Mesenchymal stem cell (in vitro differentiated cells and primary cell): ENCODE measurements around the gene CASTOR1.
A peak's percentile ranks its signal among the peaks of the same experiment; 100 is the strongest.

Experiments
- DNase-seq: peaks from one replicate; pipeline ENCODE4 v3.0.0-alpha.2; 2013
- H2AFZ ChIP-seq: one replicate; pipeline ENCODE4 v1.6.1; 2013; ENCODE audit warnings: low read depth, mild to moderate bottlenecking, control low read depth, inconsistent platforms, low read length, moderate library complexity
- H2AK5ac ChIP-seq: 2 replicates; pipeline ENCODE4 v1.6.1; 2013; ENCODE audit warnings: low read length, moderate library complexity, mild to moderate bottlenecking, inconsistent platforms; ENCODE audit not compliant: severe bottlenecking
- H2BK120ac ChIP-seq: one replicate; pipeline ENCODE4 v1.6.1; 2013; ENCODE audit warnings: low read depth, mild to moderate bottlenecking, inconsistent platforms, low read length, moderate library complexity
- H2BK12ac ChIP-seq, 2 experiments: one replicate each; pipeline ENCODE4 v1.6.1; 2013; ENCODE audit warnings: inconsistent platforms in 2 of 2, low read length in 2 of 2, mild to moderate bottlenecking in 2 of 2, moderate library complexity in 2 of 2, control low read depth in 1 of 2
- H2BK15ac ChIP-seq: one replicate; pipeline ENCODE4 v1.6.1; 2013; ENCODE audit warnings: mild to moderate bottlenecking, low read depth, inconsistent platforms; ENCODE audit not compliant: poor library complexity, severe bottlenecking
- H2BK5ac ChIP-seq: 2 replicates; pipeline ENCODE4 v1.6.1; 2013; ENCODE audit warnings: low read depth, mild to moderate bottlenecking, low read length, control low read depth, inconsistent platforms; ENCODE audit not compliant: poor library complexity, severe bottlenecking
- H3K14ac ChIP-seq, 2 experiments: one replicate each; pipeline ENCODE4 v1.6.1; 2013; ENCODE audit warnings: inconsistent platforms in 2 of 2, low read length in 2 of 2, control low read depth in 1 of 2, mild to moderate bottlenecking in 1 of 2, moderate library complexity in 1 of 2
- H3K18ac ChIP-seq, 2 experiments: one replicate each; pipeline ENCODE4 v1.6.1; 2013; ENCODE audit warnings: inconsistent platforms in 2 of 2, low read length in 2 of 2, control low read depth in 1 of 2, low read depth in 1 of 2, mild to moderate bottlenecking in 1 of 2
- H3K23ac ChIP-seq, 2 experiments: one replicate each; pipeline ENCODE4 v1.6.1; 2013; ENCODE audit warnings: inconsistent platforms in 2 of 2, low read length in 2 of 2, mild to moderate bottlenecking in 2 of 2, moderate library complexity in 2 of 2, control low read depth in 1 of 2
- H3K27ac ChIP-seq: 2 replicates; pipeline ENCODE4 v1.5.1; 2013; ENCODE audit warnings: mild to moderate bottlenecking, moderate library complexity, low read length, control low read depth, inconsistent platforms; ENCODE audit not compliant: poor library complexity, severe bottlenecking
- H3K27me3 ChIP-seq, 2 experiments: 2 replicates each; pipeline versions ENCODE4 v1.6.1 to v1.7.0; 2013; ENCODE audit warnings: low read length in 2 of 2, mild to moderate bottlenecking in 2 of 2, moderate library complexity in 2 of 2, control low read depth in 1 of 2, inconsistent platforms in 1 of 2; ENCODE audit not compliant: control insufficient read depth in 1 of 2, insufficient read depth in 1 of 2
- H3K36me3 ChIP-seq, 2 experiments: 2 replicates each; pipeline versions ENCODE4 v1.6.1 to v1.7.0; 2013; ENCODE audit warnings: low read length in 2 of 2, control low read depth in 1 of 2, inconsistent platforms in 1 of 2, low read depth in 1 of 2, mild to moderate bottlenecking in 1 of 2; ENCODE audit not compliant: insufficient read depth in 2 of 2, control insufficient read depth in 1 of 2
- H3K4ac ChIP-seq, 2 experiments: one replicate each; pipeline ENCODE4 v1.6.1; 2013; ENCODE audit warnings: inconsistent platforms in 2 of 2, low read length in 2 of 2, mild to moderate bottlenecking in 2 of 2, moderate library complexity in 2 of 2, control low read depth in 1 of 2, low read depth in 1 of 2
- H3K4me1 ChIP-seq: 2 replicates; pipeline ENCODE4 v1.6.1; 2013; ENCODE audit warnings: low read depth, low read length, control low read depth; ENCODE audit not compliant: control insufficient read depth, insufficient read depth
- H3K4me2 ChIP-seq: 2 replicates; pipeline ENCODE4 v1.6.1; 2013; ENCODE audit warnings: low read length, mild to moderate bottlenecking, inconsistent platforms; ENCODE audit not compliant: poor library complexity, severe bottlenecking
- H3K4me3 ChIP-seq, 2 experiments: 2 replicates each; pipeline versions ENCODE4 v1.5.1 to v1.7.0; 2013; ENCODE audit warnings: low read length in 2 of 2, mild to moderate bottlenecking in 2 of 2, control low read depth in 1 of 2, low read depth in 1 of 2; ENCODE audit not compliant: insufficient read depth in 1 of 2
- H3K79me1 ChIP-seq: replicated peaks from 2 replicates; pipeline ENCODE4 v1.6.1; 2013; ENCODE audit warnings: mild to moderate bottlenecking, control low read depth, low read length, inconsistent platforms; ENCODE audit not compliant: poor library complexity, severe bottlenecking
- H3K9ac ChIP-seq: 2 replicates; pipeline ENCODE4 v1.7.0; 2013; ENCODE audit warnings: mild to moderate bottlenecking, low read length, moderate library complexity
- H3K9me3 ChIP-seq: 2 replicates; pipeline ENCODE4 v1.7.0; 2013; ENCODE audit warnings: mild to moderate bottlenecking, low read length; ENCODE audit not compliant: control insufficient read depth
- H4K8ac ChIP-seq: one replicate; pipeline ENCODE4 v1.6.1; 2013; ENCODE audit warnings: inconsistent platforms, mild to moderate bottlenecking, low read length, moderate library complexity
- H4K91ac ChIP-seq: one replicate; pipeline ENCODE4 v1.6.1; 2013; ENCODE audit warnings: mild to moderate bottlenecking, low read length, inconsistent platforms
- WGBS: methylation state at CpG from one replicate; pipeline ENCODE4 v1.1.7; 2013; ENCODE audit warnings: mixed read lengths; 5-methylcytosine and 5-hydroxymethylcytosine counted together

Gene CASTOR1

GRCh38 chr22:30302810-30303138 lies 13.5 kb upstream of the CASTOR1 start:
- Histone ChIP-seq H3K4me2 (no peak overlapping the region), H3K9me3 (no peaks in the 10 kb centered on the region), H3K4me1 (peaks cover 33% of the 10 kb centered on the region), H2BK12ac (no peak overlapping the region), H2BK15ac (no peak overlapping the region), H2BK5ac (no peak overlapping the region), H2AFZ (no peak overlapping the region), H3K9ac (no peak overlapping the region), H3K14ac (no peak overlapping the region), H3K79me1 (peaks cover 55% of the 10 kb centered on the region), H3K4me3 (no peak overlapping the region), H4K91ac (no peak overlapping the region), H3K4ac (no peak overlapping the region), H2AK5ac (no peak overlapping the region), H3K27ac (no peak overlapping the region), H3K36me3 (peaks cover 47 to 63% of the 10 kb centered on the region in 2 experiments), H2BK120ac (no peak overlapping the region), H4K8ac (no peak overlapping the region), H3K27me3 (no peaks in the 10 kb centered on the region), H3K18ac (no peak overlapping the region), H3K23ac (no peak overlapping the region)
- DNase-seq = no peak
- WGBS = 96% methylated on average over 5 of the region's 5 CpGs

- 85% methylated on average over 9 of the region's 9 CpGs for WGBS
- peak overlapping the region; percentile 26 for H3K27ac ChIP-seq
- peak overlapping the region in 1 of 2 experiments; percentile 2 for H3K14ac ChIP-seq
- H4K91ac ChIP-seq = peak overlapping the region; percentile 44
- H3K9me3 ChIP-seq = no peaks in the 10 kb centered on the region
- peaks cover 32% of the 10 kb centered on the region for H3K4me1 ChIP-seq
- H2AFZ ChIP-seq = no peak overlapping the region
- peaks cover 58% of the 10 kb centered on the region for H3K79me1 ChIP-seq
- no peak overlapping the region for H2AK5ac ChIP-seq
- H3K9ac ChIP-seq = no peak overlapping the region
- H3K4ac ChIP-seq = peak overlapping the region in 1 of 2 experiments; percentile 59
- H2BK15ac ChIP-seq = no peak overlapping the region
- peak overlapping the region in 1 of 2 experiments; percentile 40 for H3K23ac ChIP-seq
- no peak overlapping the region for H3K4me3 ChIP-seq
- no peak overlapping the region for H2BK5ac ChIP-seq
- H3K36me3 ChIP-seq = peaks cover 52 to 69% of the 10 kb centered on the region in 2 experiments
- H2BK12ac ChIP-seq = peak overlapping the region in 1 of 2 experiments; percentile 29
- peak; percentile 88 for DNase-seq
- peak overlapping the region in 1 of 2 experiments; percentile 55 for H3K18ac ChIP-seq
- H4K8ac ChIP-seq = peak overlapping the region; percentile 16
- H2BK120ac ChIP-seq = no peak overlapping the region
- H3K4me2 ChIP-seq = no peak overlapping the region
- H3K27me3 ChIP-seq = no peaks in the 10 kb centered on the region
Observed at GRCh38 chr22:30301995-30302809, 12.9 kb upstream of the CASTOR1 start.

GRCh38 chr22:30299322-30299721 lies 10.0 kb upstream of the CASTOR1 start:
- Histone ChIP-seq H4K91ac (no peak overlapping the region), H3K27me3 (no peaks in the 10 kb centered on the region), H4K8ac (no peak overlapping the region), H3K79me1 (peaks cover 66% of the 10 kb centered on the region), H3K18ac (no peak overlapping the region), H3K14ac (no peak overlapping the region), H3K9me3 (no peaks in the 10 kb centered on the region), H2AK5ac (no peak overlapping the region), H2BK120ac (no peak overlapping the region), H3K36me3 (peaks cover 81 to 91% of the 10 kb centered on the region in 2 experiments), H2AFZ (no peak overlapping the region), H3K9ac (no peak overlapping the region), H3K4me3 (no peak overlapping the region), H3K27ac (no peak overlapping the region), H2BK5ac (no peak overlapping the region), H3K4me2 (no peak overlapping the region), H2BK12ac (no peak overlapping the region), H3K4me1 (peaks cover 18% of the 10 kb centered on the region), H3K23ac (no peak overlapping the region), H3K4ac (no peak overlapping the region), H2BK15ac (no peak overlapping the region)
- WGBS = 98% methylated on average over 13 of the region's 13 CpGs
- DNase-seq = no peak

- Histone ChIP-seq H2AFZ (no peak overlapping the region), H4K8ac (no peak overlapping the region), H2AK5ac (no peak overlapping the region), H3K79me1 (peaks cover 64% of the 10 kb centered on the region), H2BK15ac (no peak overlapping the region), H3K23ac (no peak overlapping the region), H3K4me1 (peaks cover 16% of the 10 kb centered on the region), H3K4ac (no peak overlapping the region), H3K14ac (no peak overlapping the region), H3K27ac (no peak overlapping the region), H3K27me3 (no peaks in the 10 kb centered on the region), H3K9ac (no peak overlapping the region), H4K91ac (no peak overlapping the region), H3K18ac (no peak overlapping the region), H3K36me3 (peaks cover 82 to 95% of the 10 kb centered on the region in 2 experiments), H3K4me2 (no peak overlapping the region), H2BK5ac (no peak overlapping the region), H2BK120ac (no peak overlapping the region), H2BK12ac (no peak overlapping the region), H3K9me3 (no peaks in the 10 kb centered on the region), H3K4me3 (no peak overlapping the region)
- DNase-seq = no peak
- 87% methylated on average over 7 of the region's 9 CpGs for WGBS
Observed at GRCh38 chr22:30297991-30298701, 8.8 kb upstream of the CASTOR1 start.
